Keratinocyte (primary cell): ENCODE data around the gene CNIH1. TPM values are rescaled to one million over a fixed set of nuclear protein-coding genes. Genes with fewer than 3 reads are reported as not detected.

Experiments used
- DNase-seq: peaks from one replicate; pipeline ENCODE4 v3.0.0-alpha.2; 2011; ENCODE audit warnings: low read depth, missing footprints, low spot score
- FAIRE-seq: peaks from 2 replicates; lab custom pipeline; 2011; peaks lifted over from hg19 to GRCh38; lab: Jason Lieb, UNC
- H2AFZ ChIP-seq: 2 replicates; pipeline ENCODE4 v1.6.0; 2012; ENCODE audit warnings: low read length, control low read depth, inconsistent platforms; ENCODE audit not compliant: control insufficient read depth
- H3K27ac ChIP-seq: 2 replicates; pipeline ENCODE4 v1.5.1; 2011; ENCODE audit warnings: low read length; ENCODE audit not compliant: control insufficient read depth, insufficient read depth
- H3K27me3 ChIP-seq: 3 replicates; pipeline ENCODE4 v1.6.0; 2011; ENCODE audit warnings: low read length; ENCODE audit not compliant: control insufficient read depth, insufficient read depth; ENCODE audit errors: extremely low read depth
- H3K36me3 ChIP-seq, 2 experiments: 2 replicates in 1 of 2; 3 replicates in 1 of 2; pipeline ENCODE4 v1.5.1; 2011; ENCODE audit warnings: low read length in 2 of 2, mild to moderate bottlenecking in 1 of 2; ENCODE audit not compliant: control insufficient read depth in 2 of 2, insufficient read depth in 2 of 2; ENCODE audit errors: extremely low read depth in 1 of 2
- H3K4me1 ChIP-seq: 3 replicates; pipeline ENCODE4 v1.5.1; 2011; ENCODE audit warnings: low read length; ENCODE audit not compliant: control insufficient read depth, insufficient read depth; ENCODE audit errors: extremely low read depth
- H3K4me2 ChIP-seq: 3 replicates; pipeline ENCODE4 v1.6.0; 2011; ENCODE audit warnings: low read depth, low read length; ENCODE audit not compliant: control insufficient read depth, insufficient read depth; ENCODE audit errors: extremely low read depth
- H3K4me3 ChIP-seq, 3 experiments: fragments of 200-600 bp in 1 of 3; sonication (generic) in 1 of 3; 2 replicates in 2 of 3; 3 replicates in 1 of 3; pipeline ENCODE4 v1.5.1; 2011 to 2016; ENCODE audit warnings: low read length in 3 of 3, mild to moderate bottlenecking in 3 of 3, control low read depth in 2 of 3, inconsistent platforms in 1 of 3, low read depth in 1 of 3, mixed read lengths in 1 of 3, mixed run types in 1 of 3, moderate library complexity in 1 of 3; ENCODE audit not compliant: control insufficient read depth in 2 of 3, insufficient read depth in 2 of 3; ENCODE audit errors: extremely low read depth in 1 of 3
- H3K79me2 ChIP-seq: 2 replicates; pipeline ENCODE4 v1.6.0; 2012; ENCODE audit warnings: low read length; ENCODE audit not compliant: control insufficient read depth, insufficient read depth
- H3K9ac ChIP-seq: 3 replicates; pipeline ENCODE4 v1.6.0; 2011; ENCODE audit warnings: low read length; ENCODE audit not compliant: control insufficient read depth, insufficient read depth; ENCODE audit errors: extremely low read depth
- H3K9me1 ChIP-seq: 3 replicates; pipeline ENCODE4 v1.6.0; 2011; ENCODE audit warnings: low read length; ENCODE audit not compliant: control insufficient read depth, insufficient read depth; ENCODE audit errors: extremely low read depth
- H3K9me3 ChIP-seq: 2 replicates; pipeline ENCODE4 v1.5.1; 2012; ENCODE audit warnings: low read depth, low read length; ENCODE audit not compliant: control insufficient read depth
- H4K20me1 ChIP-seq: 3 replicates; pipeline ENCODE4 v1.6.0; 2011; ENCODE audit warnings: low read length; ENCODE audit not compliant: control insufficient read depth, insufficient read depth; ENCODE audit errors: extremely low read depth
- CTCF ChIP-seq, 3 experiments: IDR thresholded peaks in 1 of 3; conservative IDR thresholded peaks in 1 of 3; optimal IDR thresholded peaks in 1 of 3; 2 replicates in 2 of 3; 3 replicates in 1 of 3; pipeline versions ENCODE3 to v1.5.1; 2011; ENCODE audit warnings: low read length in 3 of 3, mild to moderate bottlenecking in 3 of 3, moderate library complexity in 2 of 3, control low read depth in 1 of 3, inconsistent platforms in 1 of 3; ENCODE audit not compliant: insufficient read depth in 2 of 3; ENCODE audit errors: extremely low read depth in 1 of 3
- EZH2 ChIP-seq: IDR thresholded peaks from one replicate; pipeline ENCODE4 v1.6.1; 2012; ENCODE audit warnings: inconsistent platforms, mild to moderate bottlenecking, low read length, moderate library complexity
- dilution Hi-C: fragments of 300-500 bp; cut with MboI; formaldehyde crosslinking; loops from one replicate; pipeline ENCODE4 v1.7.0; 2020; ENCODE audit warnings: low sequenced_read_pairs; ENCODE audit not compliant: extremely low pct_ligation_motif_present
- polyA minus RNA-seq, 3 experiments: library from RNA; depleted of rRNA, polyadenylated mRNA; stranded (reverse); fragments of >200 nt; gene quantifications; 1 replicate in 1 of 3; 2 replicates in 1 of 3; 3 replicates in 1 of 3; pipeline ENCODE4 v1.2.3, GENCODE V29; 2011
- polyA plus RNA-seq, 5 experiments: library from polyadenylated mRNA; depleted of rRNA in 3 of 5; stranded (reverse) in 3 of 5; stranded (forward) in 1 of 5; unstranded in 1 of 5; fragments of >200 nt; gene quantifications; 1 replicate in 1 of 5; 2 replicates in 3 of 5; 3 replicates in 1 of 5; pipeline versions ENCODE4 v1.2.1 to v1.2.3, GENCODE V29; 2011 to 2012; ENCODE audit warnings: missing spikeins in 2 of 5, low read depth in 1 of 5, low replicate concordance in 1 of 5

The CNIH1 gene
- 220 to 322 TPM (median 314 TPM) in 3 replicates for polyA plus RNA-seq
- 232 TPM for polyA plus RNA-seq (2011; ENCODE audit: low read depth)
- polyA plus RNA-seq (2011; cell fraction: cytosol; rRNA removed): 185 and 284 TPM in 2 replicates
- polyA plus RNA-seq (2011; cell fraction: nucleus; rRNA removed): 124 and 150 TPM in 2 replicates
- polyA plus RNA-seq (2012; ENCODE audit: low replicate concordance): 135 and 160 TPM in 2 replicates
- 161 to 241 TPM (median 212 TPM) in 3 replicates for polyA minus RNA-seq
- 129 TPM for polyA minus RNA-seq (2011; cell fraction: cytosol; rRNA and poly(A)+ RNA removed)
- 51.6 and 76.4 TPM in 2 replicates for polyA minus RNA-seq (2011; cell fraction: nucleus; rRNA and poly(A)+ RNA removed)

- peak within 1 kb of the TSS; percentile 50 to 99 (median 94) for H3K4me3 ChIP-seq
- peaks cover 0 to 3% of the 10 kb centered on the region in 2 experiments for H3K36me3 ChIP-seq
- H3K4me1 ChIP-seq: peaks cover 36% of the 10 kb centered on the region
- DNase-seq (peak; percentile 36), FAIRE-seq (peak; percentile 32)
- H3K27ac ChIP-seq: peak within 1 kb of the TSS; percentile 94
- H4K20me1 ChIP-seq: peaks cover 5% of the 10 kb centered on the region
- H3K27me3 ChIP-seq: no peaks in the 10 kb centered on the region
- peaks cover 4% of the 10 kb centered on the region for H3K9me1 ChIP-seq
- H3K9ac ChIP-seq: peak within 1 kb of the TSS; percentile 93
- dilution Hi-C loops: no loop called here
- peak within 1 kb of the TSS; percentile 84 for H2AFZ ChIP-seq
- TF ChIP-seq CTCF (optimal IDR thresholded peaks at IDR 0.05 in 1 of 3, IDR thresholded peaks at IDR 0.05 in 1 of 3, conservative IDR thresholded peaks at IDR 0.05 in 1 of 3; ENCODE audit: extremely low read depth in 1 of 3, insufficient read depth in 2 of 3, low read length in 3 of 3) (peak; percentile 82 to 96 (median 92)), EZH2 (no peak)
- H3K9me3 ChIP-seq: no peaks in the 10 kb centered on the region
- H3K79me2 ChIP-seq: peaks cover 48% of the 10 kb centered on the region
- peak within 1 kb of the TSS; percentile 99 for H3K4me2 ChIP-seq
Observed at GRCh38 chr14:54440873-54441868, at the start of gene CNIH1. Gene CNIH1, minus strand, starts transcription at chr14:54441374. Its CDS starts 47 bp downstream, at chr14:54441327.

GRCh38 chr14:54490445-54491175, 49.4 kb upstream of the CNIH1 start:
- Histone ChIP-seq H3K4me3 (no peak overlapping the region), H3K79me2 (peaks cover 26% of the 10 kb centered on the region), H2AFZ (no peak overlapping the region), H3K27ac (no peak overlapping the region), H3K9me1 (no peaks in the 10 kb centered on the region), H3K4me1 (peaks cover 22% of the 10 kb centered on the region), H4K20me1 (no peaks in the 10 kb centered on the region), H3K4me2 (peak overlapping the region; percentile 95), H3K9ac (no peak overlapping the region), H3K36me3 (no peaks in the 10 kb centered on the region), H3K9me3 (no peaks in the 10 kb centered on the region), H3K27me3 (no peaks in the 10 kb centered on the region)
- FAIRE-seq (no peak), DNase-seq (no peak)
- TF ChIP-seq CTCF (optimal IDR thresholded peaks at IDR 0.05 in 1 of 3, IDR thresholded peaks at IDR 0.05 in 1 of 3, conservative IDR thresholded peaks at IDR 0.05 in 1 of 3; ENCODE audit: extremely low read depth in 1 of 3, insufficient read depth in 2 of 3, low read length in 3 of 3): no peak
- dilution Hi-C loops: no loop called here
